Measurements from ENCODE around the gene STK38L. TPM values are rescaled to one million over a fixed set of nuclear protein-coding genes. Genes with fewer than 3 reads are reported as not detected.

The STK38L gene
- total and polyA plus RNA-seq, 2 of the 4 experiments (the other 2 are of a cell fraction) = 5.1 to 7.2 TPM

DNA sequence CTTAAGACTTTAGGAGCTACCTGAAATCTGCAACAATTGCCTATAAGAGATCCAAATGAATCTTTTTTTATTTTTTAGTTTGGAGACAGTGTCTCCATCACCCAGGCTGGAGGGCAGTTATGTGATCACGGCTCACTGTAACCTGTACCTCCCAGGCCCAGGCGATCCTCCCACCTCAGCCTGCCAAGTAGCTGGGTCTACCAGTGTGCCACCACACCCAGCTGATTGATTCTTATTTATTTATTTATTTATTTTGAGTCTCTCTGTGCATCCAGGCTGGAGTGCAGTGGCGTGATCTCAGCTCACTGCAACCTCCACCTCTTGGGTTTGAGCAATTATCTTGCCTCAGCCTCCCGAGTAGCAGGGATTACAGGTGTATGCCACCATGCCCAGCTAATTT, 26.1 kb downstream of the STK38L start:
- POLR2A ChIA-PET (ENCODE audit: unreplicated experiment) = no interaction called here
- TF ChIP-seq NFE2L2 (IDR thresholded peaks at IDR 0.05; ENCODE audit: low read depth, low read length) (no peak), MAFK (IDR thresholded peaks at IDR 0.05; ENCODE audit: low read depth, low read length) (no peak), BHLHE40 (IDR thresholded peaks at IDR 0.05; ENCODE audit: low read depth, low read length) (no peak), RFX5 (IDR thresholded peaks at IDR 0.05; ENCODE audit: low read depth, low read length) (no peak), MAZ (IDR thresholded peaks at IDR 0.05; ENCODE audit: borderline replicate concordance, low read depth, low read length) (no peak), POLR2A (IDR thresholded peaks at IDR 0.05; ENCODE audit: low read depth, low read length) (no peak), RAD21 (IDR thresholded peaks at IDR 0.05; ENCODE audit: low read length) (no peak), CHD1 (IDR thresholded peaks at IDR 0.05; ENCODE audit: low read depth, low read length) (no peak), ELK1 (IDR thresholded peaks at IDR 0.05; ENCODE audit: borderline replicate concordance, low read depth, low read length) (no peak), MXI1 (IDR thresholded peaks at IDR 0.05; ENCODE audit: borderline replicate concordance, low read depth, low read length) (no peak), CTCF (conservative IDR thresholded peaks at IDR 0.05; ENCODE audit: low read depth, low read length) (no peak)
- 100% methylated on average over 1 of the region's 4 CpGs; no CpG with 5 or more reads in 1 of the 2 experiments for WGBS, 2 experiments (ENCODE audit: extremely low coverage in 2 of 2, insufficient read length in 1 of 2)

More for the DNA sequence above, 26.1 kb downstream of the STK38L start:
- intact Hi-C loops (cut with micrococcal nuclease) (no loop called here), dilution Hi-C loops (cut with HindIII; ENCODE audit: low sequenced_read_pairs, unreplicated experiment) (no loop called here), in situ Hi-C loops (cut with MboI; ENCODE audit: low sequenced_read_pairs) (no loop called here)
- H3K9me3 ChIP-seq (ENCODE audit: control insufficient read depth, insufficient read depth, low read length) = 0 out of 2 replicates have a peak, but pooled peaks cover 1% of the 10 kb centered on the region
- H3K4me3 ChIP-seq (ENCODE audit: insufficient read depth, low read depth, low read length) = no peak overlapping the region
- peaks cover 2% of the 10 kb centered on the region; the same call in 1 of the 2 replicates for H3K36me3 ChIP-seq (ENCODE audit: control insufficient read depth, insufficient read depth, low read length)
- H2BK20ac ChIP-seq (ENCODE audit: low read depth, low read length) = no peak overlapping the region
- H2BK120ac ChIP-seq (ENCODE audit: low read depth, low read length) = no peak overlapping the region
- no peak overlapping the region for H4K8ac ChIP-seq (ENCODE audit: low read depth in 2 of 2, low read length in 2 of 2)
- H3K23ac ChIP-seq (ENCODE audit: low read depth, low read length) = no peak overlapping the region
- no peak overlapping the region for H3K56ac ChIP-seq (ENCODE audit: extremely low read depth, insufficient read depth, low read length)
- H2AK5ac ChIP-seq (ENCODE audit: low read depth, low read length) = no peak overlapping the region
- H2BK5ac ChIP-seq (ENCODE audit: low read depth, low read length, poor library complexity, severe bottlenecking) = no peak overlapping the region
- H4K91ac ChIP-seq (ENCODE audit: insufficient read depth, low read depth, low read length) = no peak overlapping the region
- no peak overlapping the region for H3K4me2 ChIP-seq (ENCODE audit: low read depth, low read length)
- no peak for ATAC-seq (ENCODE audit: low read depth)
- H3K79me1 ChIP-seq (ENCODE audit: low read depth in 1 of 2, low read length in 2 of 2) = peaks cover 10 to 33% of the 10 kb centered on the region in 2 experiments
- H3K27me3 ChIP-seq (ENCODE audit: control insufficient read depth, insufficient read depth, low read length) = no peaks in the 10 kb centered on the region
- no peak overlapping the region for H2AK9ac ChIP-seq (replicated peaks; ENCODE audit: low read depth, low read length, poor library complexity)
- H2BK15ac ChIP-seq (ENCODE audit: low read depth, low read length) = no peak overlapping the region
- H3K9me1 ChIP-seq (ENCODE audit: insufficient read depth, low read length) = peaks cover 3% of the 10 kb centered on the region; the same call in 1 of the 2 replicates
- no peak overlapping the region for H3K18ac ChIP-seq (ENCODE audit: low read depth, low read length)
- no peaks in the 10 kb centered on the region; the same call in 1 of the 2 replicates for H3K4me1 ChIP-seq (ENCODE audit: control insufficient read depth, insufficient read depth, low read length)
- no peak overlapping the region for H3K14ac ChIP-seq (replicated peaks; ENCODE audit: low read depth, low read length)
- H4K5ac ChIP-seq (ENCODE audit: low read depth, low read length) = no peak overlapping the region
- no peaks in the 10 kb centered on the region; the same call in 1 of the 2 replicates for H4K20me1 ChIP-seq (ENCODE audit: insufficient read depth, low read length)
- no TSS peak for BruUV-seq (replicated peaks)
- H3K9ac ChIP-seq (ENCODE audit: low read depth, low read length) = no peak overlapping the region
- DNase-seq = no peak
- CTCF ChIA-PET = no interaction called here
- H3K4ac ChIP-seq (ENCODE audit: low read depth, low read length) = no peak overlapping the region
- no peak overlapping the region for H2AFZ ChIP-seq (replicated peaks; ENCODE audit: low read length, poor library complexity)
- no peak overlapping the region for H3K27ac ChIP-seq (ENCODE audit: insufficient read depth, low read length)

Measured in IMR-90 (cell line).